ENCODE results near the gene ZNF14.
"Not testable (repeated sequence)": the region's sequence is repeated elsewhere in the genome, so short reads cannot be mapped to it uniquely, and the experiment has no call there.

Gene ZNF14

DNA sequence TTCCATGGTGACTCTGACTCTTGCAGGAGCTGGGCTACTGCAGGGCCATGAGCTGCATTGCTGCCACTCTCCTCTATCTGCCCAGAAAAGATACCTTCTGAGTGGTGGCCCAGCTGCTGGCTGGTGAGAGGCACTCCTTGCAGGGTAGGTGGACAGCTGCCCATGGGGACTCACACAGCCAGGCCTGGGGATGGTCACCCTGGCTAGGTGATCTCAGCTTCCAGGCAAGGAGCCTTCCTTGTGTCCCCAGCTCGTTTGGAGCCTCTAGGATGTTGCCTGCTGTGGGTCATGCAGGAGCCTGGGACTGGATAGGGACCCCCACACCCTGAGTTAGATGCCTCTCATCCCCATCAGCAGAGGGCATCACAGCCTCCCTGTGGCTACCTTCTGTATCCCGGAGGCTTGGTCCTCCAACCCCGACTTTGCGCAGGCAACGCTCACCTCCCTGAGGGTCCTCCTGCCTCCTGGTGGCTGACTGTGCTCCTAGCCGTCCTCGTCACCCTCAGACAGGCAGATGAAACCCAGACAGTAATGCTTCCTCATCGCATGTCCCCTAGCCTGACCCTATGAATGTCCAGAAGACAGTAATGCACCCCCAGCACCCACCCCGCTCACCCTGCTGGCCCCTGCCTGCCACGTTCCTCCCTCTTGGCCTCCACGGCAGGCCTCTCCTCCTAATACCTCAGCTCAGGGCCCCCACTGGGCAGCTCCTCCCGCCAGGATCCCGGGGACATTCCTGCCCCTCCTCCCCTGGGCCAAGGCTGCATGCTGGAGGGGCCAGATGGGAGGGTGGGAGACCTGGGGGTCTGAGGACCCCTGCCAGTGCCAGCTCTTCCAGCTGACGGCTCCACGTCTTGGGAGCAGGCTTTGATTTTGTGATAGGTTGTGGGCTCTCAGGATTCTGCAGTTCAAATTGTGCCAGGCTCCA is 13.6 kb upstream of the ZNF14 start:
- no peak for DNase-seq (ENCODE audit: low read depth)

GRCh38 chr19:19745496-19746285 is 12.8 kb upstream of the ZNF14 start:
- no peak for DNase-seq (ENCODE audit: low read depth)

- no peak for DNase-seq (ENCODE audit: low read depth)
Measured at GRCh38 chr19:19744641-19745040, 11.7 kb upstream of the ZNF14 start.

- not testable (repeated sequence) for DNase-seq (ENCODE audit: low read depth)
Measured at GRCh38 chr19:19743921-19744320, 11.0 kb upstream of the ZNF14 start.

- no peak for DNase-seq (ENCODE audit: low read depth)
Measured at GRCh38 chr19:19743176-19743575, 10.3 kb upstream of the ZNF14 start.

DNA sequence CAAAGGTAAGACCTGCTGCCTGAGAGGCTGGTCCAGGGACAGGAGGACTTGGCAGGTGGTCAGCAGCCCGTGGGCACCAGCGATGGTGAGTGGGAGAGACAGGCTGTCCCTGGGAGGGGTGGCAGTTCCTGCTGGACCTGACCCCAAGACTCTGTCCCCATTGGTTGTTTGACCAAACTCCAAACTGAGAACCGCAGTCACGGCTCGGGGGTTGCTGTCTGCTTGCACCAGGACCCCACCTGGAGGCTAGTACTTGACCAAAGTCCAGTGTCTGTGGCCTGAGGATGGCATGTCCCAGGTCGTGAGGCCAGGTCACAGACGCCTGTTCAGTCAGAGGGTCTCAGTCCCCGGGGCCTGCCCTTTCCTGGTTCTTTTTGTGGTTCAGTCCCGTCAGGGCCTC is 9.9 kb upstream of the ZNF14 start:
- no peak for DNase-seq (ENCODE audit: low read depth)

DNA sequence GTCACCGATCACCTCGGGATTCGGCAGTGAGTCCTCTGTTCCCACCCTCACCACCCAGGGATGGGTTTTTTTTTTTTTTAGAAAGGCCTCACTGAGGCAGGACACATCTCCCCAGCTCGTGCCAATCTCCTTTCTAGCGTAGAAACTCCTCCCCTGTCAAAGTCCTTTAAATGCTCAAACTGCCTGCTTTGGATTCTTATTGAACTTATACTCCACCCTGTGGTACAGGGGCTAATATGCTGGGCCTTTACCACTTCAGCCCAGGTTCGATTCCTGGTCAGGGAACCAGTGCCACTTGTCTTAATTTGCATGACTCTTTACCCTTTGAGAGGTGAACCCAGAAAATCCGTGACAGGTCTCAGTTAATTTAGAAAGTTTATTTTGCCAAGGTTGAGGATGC is 8.3 kb upstream of the ZNF14 start:
- no peak for DNase-seq (ENCODE audit: low read depth)

DNA sequence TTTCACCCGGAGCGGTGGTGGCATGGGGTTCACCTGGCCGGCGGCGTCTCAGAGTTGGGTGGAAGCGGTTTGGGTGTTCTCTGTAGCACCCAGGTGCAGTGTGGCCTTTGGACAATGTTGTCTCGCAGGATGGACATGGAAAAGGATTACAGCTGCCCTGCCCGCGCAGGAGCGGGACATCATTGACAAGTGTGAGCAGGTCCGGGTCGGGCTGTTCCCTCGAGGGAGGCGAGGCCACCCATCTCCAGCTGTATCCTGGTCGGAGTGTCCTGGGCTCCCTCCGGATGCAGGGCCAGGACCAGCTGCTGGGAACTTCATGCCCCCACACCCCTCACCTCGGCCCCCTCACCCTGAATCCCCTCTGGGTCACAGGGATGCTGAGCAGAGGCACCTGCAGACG is 7.8 kb upstream of the ZNF14 start:
- no peak for DNase-seq (ENCODE audit: low read depth)

DNA sequence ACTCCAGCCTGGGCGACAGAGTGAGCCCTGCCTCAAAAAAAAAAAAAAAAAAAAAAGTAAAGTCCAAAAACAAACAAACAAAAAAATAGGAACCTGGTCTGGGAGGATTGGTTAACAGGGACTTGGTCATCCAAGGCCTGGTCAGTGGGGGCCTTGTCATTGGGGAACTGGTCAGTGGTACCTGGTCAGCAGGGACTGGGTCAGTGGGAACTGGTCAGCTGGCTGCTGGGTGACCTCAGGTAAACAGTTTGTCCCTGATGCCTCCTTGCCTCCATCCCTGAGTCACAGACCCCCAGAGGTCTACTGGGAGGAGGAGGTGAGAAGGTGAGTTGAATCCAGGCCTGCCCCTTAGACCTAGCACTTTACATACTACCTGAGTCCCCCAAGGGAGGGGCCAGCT is 5.7 kb upstream of the ZNF14 start:
- DNase-seq (ENCODE audit: low read depth), result no peak

DNA sequence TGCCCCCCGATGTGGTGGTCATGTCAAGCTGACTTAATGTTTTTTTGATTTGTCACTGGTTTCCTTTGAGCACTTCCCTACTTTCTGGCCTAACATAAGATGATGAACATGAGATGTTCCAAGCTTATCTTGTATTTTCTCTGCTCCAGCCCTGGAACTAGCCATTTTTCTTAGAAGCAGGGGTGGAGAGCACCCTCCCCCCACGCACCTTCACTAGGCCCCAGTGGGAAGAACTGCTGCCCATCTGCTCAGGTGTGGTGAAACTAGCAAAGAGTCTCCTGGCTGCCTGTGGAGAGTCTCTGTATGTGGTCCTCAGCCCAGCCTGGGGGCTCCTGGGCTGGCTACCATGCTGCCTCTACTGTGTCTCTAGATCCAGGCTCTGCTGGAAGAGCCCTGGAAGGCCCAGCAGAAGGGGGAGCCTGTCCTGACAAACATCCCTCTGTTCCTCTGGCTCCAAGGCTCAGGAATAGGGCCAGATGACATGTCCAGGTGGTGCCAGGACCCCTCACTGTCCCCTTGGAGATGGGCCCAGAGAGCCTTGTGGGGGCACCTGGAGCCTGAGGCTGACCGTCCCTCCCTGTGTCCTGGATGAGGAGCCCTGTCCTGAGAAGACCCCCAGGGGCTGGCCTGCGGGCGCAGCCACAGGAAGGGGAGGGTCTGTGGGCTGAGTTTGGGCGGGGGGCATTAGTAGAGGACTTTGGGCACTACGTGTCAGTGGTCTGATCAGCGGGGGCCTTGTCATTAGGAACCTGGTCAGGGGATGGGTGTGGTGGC is 4.8 kb upstream of the ZNF14 start:
- DNase-seq (ENCODE audit: low read depth), result no peak

GRCh38 chr19:19721896-19722295 is 11.0 kb downstream of the ZNF14 start:
- DNase-seq (ENCODE audit: low read depth), result no peak

GRCh38 chr19:19719798-19720197 is 13.1 kb downstream of the ZNF14 start:
- DNase-seq (ENCODE audit: low read depth), result no peak

- no peak for DNase-seq (ENCODE audit: low read depth)
Measured at GRCh38 chr19:19711934-19712828, 20.7 kb downstream of the ZNF14 start.

DNA sequence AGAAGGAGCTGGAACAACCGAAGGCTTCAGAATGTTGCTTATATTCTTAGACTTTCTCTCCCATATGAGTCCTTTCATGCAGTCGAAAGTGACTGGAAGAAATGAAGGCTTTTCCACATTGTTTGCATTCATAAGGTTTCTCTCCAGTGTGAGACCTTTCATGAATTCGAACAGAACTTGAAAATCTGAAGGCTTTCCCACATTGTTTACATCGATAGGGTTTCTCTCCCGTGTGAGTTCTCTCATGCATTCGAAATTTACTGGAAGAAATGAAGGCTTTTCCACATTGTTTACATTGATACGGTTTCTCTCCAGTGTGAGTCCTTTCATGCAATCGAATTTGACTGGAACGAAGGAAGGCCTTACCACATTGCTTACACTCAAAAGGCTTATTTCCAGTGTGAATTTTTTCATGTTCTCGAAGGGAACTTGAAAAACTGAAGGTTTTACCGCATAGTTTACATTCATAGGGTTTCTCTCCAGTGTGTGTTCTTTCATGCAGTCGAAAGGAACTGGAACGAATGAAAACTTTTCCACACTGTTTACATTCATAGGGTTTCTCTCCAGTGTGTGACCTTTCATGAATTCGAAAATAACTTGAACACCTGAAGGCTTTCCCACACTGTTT is 21.5 kb downstream of the ZNF14 start:
- DNase-seq (ENCODE audit: low read depth), result no peak

- DNase-seq (ENCODE audit: low read depth), result no peak
Measured at GRCh38 chr19:19710506-19710905, 22.4 kb downstream of the ZNF14 start.

DNA sequence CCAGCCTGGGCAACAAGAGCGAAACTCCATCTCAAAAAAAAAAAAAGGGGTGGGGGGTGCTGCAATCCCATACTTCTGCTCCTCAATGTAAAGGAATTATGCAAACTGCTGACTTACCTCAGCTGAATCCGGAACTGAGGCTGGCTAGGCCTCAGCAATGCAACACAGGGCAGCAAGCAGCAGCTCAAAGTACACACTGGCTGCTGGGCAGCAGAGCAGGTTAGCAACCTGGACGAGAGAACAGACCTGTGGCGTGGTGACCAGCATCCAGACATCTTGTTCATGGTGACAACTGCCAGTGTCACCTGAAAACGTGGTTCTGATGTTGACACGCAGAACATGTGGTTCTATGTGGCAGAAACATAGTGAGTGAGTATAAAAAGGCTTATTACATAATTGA is 28.1 kb downstream of the ZNF14 start:
- DNase-seq (ENCODE audit: low read depth), result no peak

- DNase-seq (ENCODE audit: low read depth), result not testable (repeated sequence)
Measured at GRCh38 chr19:19700493-19700892, 32.4 kb downstream of the ZNF14 start.

DNA sequence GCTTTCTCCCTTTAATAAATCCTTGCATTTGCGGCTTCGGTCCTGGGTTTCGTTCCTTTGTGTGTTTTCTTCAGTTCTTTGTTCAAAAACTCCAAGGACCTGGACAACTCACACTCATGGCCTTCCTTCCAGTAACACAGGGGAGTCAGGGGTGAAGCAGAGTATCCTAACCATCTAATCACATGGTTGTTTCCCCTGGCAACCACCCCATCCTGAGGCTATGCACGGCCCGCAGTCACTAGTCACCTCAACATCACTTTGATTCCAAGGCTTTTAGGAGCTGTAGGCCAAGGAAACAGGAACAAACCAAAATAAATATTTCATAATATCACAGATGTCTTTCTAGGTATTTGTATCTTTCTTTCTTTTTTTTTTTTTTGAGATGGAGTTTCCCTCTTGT is 35.3 kb downstream of the ZNF14 start:
- DNase-seq (ENCODE audit: low read depth), result no peak

DNA sequence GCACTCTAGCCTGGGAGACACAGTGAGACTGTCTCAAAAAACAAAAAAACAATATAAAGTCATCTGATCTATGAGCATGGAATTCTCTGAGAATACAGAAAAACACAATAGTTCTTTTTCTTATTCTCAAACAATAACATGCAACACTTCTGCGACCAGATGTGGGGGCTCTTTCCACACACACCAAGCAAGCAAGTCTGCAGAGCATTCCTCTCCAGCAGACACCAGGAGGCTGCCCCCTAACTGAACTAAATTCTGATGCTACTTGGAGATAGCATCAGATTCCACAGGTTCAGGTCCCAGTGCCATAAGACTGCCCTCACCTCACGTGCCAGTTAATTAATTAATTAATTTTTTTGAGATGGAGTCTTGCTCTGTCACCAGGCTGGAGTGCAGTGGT is 36.5 kb downstream of the ZNF14 start:
- no peak for DNase-seq (ENCODE audit: low read depth)

DNA sequence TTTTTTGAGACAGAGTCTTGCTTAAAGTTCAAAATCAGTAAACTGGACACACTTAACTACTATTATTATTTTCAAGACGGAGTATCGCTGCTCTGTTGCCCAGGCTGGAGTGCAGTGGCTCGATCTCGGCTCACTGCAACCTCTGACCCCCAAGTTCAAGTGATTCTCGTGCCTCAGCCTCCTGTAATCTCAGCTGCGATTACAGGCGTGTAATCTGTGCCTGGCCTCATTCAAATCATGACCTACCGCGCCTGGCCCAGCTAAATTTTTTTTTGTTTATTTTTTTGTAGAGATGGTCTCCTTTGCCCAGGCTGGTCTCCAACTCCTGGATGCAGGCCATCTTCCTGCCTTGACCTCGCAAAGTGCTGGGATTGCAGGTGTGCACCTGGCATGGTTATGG is 41.2 kb downstream of the ZNF14 start:
- no peak for DNase-seq (ENCODE audit: low read depth)

DNA sequence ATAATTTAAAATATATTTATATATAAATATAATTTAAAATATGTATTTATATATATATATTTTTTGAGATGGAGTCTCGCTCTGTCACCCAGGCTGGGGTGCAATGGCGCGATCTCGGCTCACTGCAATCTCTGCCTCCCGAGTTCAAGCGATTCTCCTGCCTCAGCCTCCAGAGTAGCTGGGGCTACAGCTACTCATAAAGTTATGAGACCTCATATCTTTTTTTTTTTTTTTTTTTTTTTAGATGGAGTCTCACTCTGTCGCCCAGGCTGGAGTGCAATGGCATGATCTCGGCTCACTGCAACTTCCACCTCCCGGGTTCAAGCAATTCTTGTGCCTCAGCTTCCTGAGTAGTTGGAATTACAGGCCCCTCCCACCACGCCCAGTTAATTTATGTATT is 43.9 kb downstream of the ZNF14 start:
- not testable (repeated sequence) for DNase-seq (ENCODE audit: low read depth)

Measured in T follicular helper cell (primary cell).